UCSD-AML1 (cell line): Measurements from ENCODE around the gene MLF2.

ENCODE experiments used
- DNase-seq: peaks from one replicate; lab custom pipeline; 2025; ENCODE audit not compliant: unreplicated experiment; lab: John Stamatoyannopoulos, UW

Gene MLF2

GRCh38 chr12:6778574-6779550, 25.9 kb upstream of the MLF2 start:
- peak; percentile 93 for DNase-seq

GRCh38 chr12:6778217-6778573, 25.3 kb upstream of the MLF2 start:
- no peak for DNase-seq

GRCh38 chr12:6777386-6777785, 24.4 kb upstream of the MLF2 start:
- DNase-seq: no peak

GRCh38 chr12:6775185-6776174, 22.5 kb upstream of the MLF2 start:
- DNase-seq: no peak

GRCh38 chr12:6774499-6775062, 21.6 kb upstream of the MLF2 start:
- no peak for DNase-seq

GRCh38 chr12:6773590-6774351, 20.8 kb upstream of the MLF2 start:
- DNase-seq: no peak

GRCh38 chr12:6772726-6773589, 20.0 kb upstream of the MLF2 start:
- DNase-seq: no peak

GRCh38 chr12:6772331-6772695, 19.4 kb upstream of the MLF2 start, which contains the start of gene LAG3:
LAG3 (plus strand) TSS chr12:6772520; CDS start chr12:6772853, 333 bp downstream.
- DNase-seq: no peak

GRCh38 chr12:6771509-6772330, 18.8 kb upstream of the MLF2 start:
- DNase-seq: no peak

GRCh38 chr12:6771091-6771495, 18.2 kb upstream of the MLF2 start:
- peak; percentile 44 for DNase-seq

GRCh38 chr12:6770600-6770999, 17.7 kb upstream of the MLF2 start:
- DNase-seq: no peak

GRCh38 chr12:6770094-6770493, 17.2 kb upstream of the MLF2 start:
- DNase-seq: no peak

- no peak for DNase-seq
Measured at GRCh38 chr12:6769666-6770065, 16.7 kb upstream of the MLF2 start.

- DNase-seq: no peak
Measured at GRCh38 chr12:6768990-6769389, 16.0 kb upstream of the MLF2 start.

GRCh38 chr12:6768437-6768914, 15.5 kb upstream of the MLF2 start:
- DNase-seq: no peak

GRCh38 chr12:6767353-6768319, 14.7 kb upstream of the MLF2 start:
- DNase-seq: no peak

- DNase-seq: peak; percentile 76
Measured at GRCh38 chr12:6766651-6767349, 13.9 kb upstream of the MLF2 start.
